Lung (tissue), 12 donors: ENCODE results near the gene ALKBH7. TPM values are rescaled to one million over a fixed set of nuclear protein-coding genes. Genes with fewer than 3 reads are reported as not detected.
A peak's percentile ranks its signal among the peaks of the same experiment; 100 is the strongest.
"Not testable (repeated sequence)": the region's sequence is repeated elsewhere in the genome, so short reads cannot be mapped to it uniquely, and the experiment has no call there.

Experiments
- ATAC-seq: fragments of 200-7000 bp; cut with Tn5 transposase; one replicate; pipeline ENCODE4 v1.9.1; 2020; ENCODE audit warnings: moderate number of reproducible peaks; ENCODE audit not compliant: insufficient read depth, low FRiP score
- DNase-seq, 3 donors: peaks; one replicate each; pipeline ENCODE4 v3.0.0-alpha.2; 2013 to 2017
- H3K27ac ChIP-seq, 2 donors: one replicate each; pipeline ENCODE4 v1.5.1; 2013; ENCODE audit warnings: mild to moderate bottlenecking in 2 of 2, moderate library complexity in 2 of 2, control low read depth in 1 of 2, inconsistent platforms in 1 of 2, low read depth in 1 of 2, low read length in 1 of 2
- H3K27me3 ChIP-seq, 3 donors: one replicate each; pipeline ENCODE4 v1.5.1; 2013; ENCODE audit warnings: low read length in 2 of 3; ENCODE audit not compliant: control insufficient read depth in 3 of 3, insufficient read depth in 3 of 3
- H3K36me3 ChIP-seq, 4 donors: one replicate each; pipeline ENCODE4 v1.5.1; 2013; ENCODE audit warnings: low read length in 4 of 4, mild to moderate bottlenecking in 1 of 4, moderate library complexity in 1 of 4; ENCODE audit not compliant: control insufficient read depth in 4 of 4, insufficient read depth in 4 of 4
- H3K4me1 ChIP-seq, 5 donors: one replicate each; pipeline ENCODE4 v1.5.1; 2013; ENCODE audit warnings: low read length in 5 of 5, mild to moderate bottlenecking in 2 of 5, moderate library complexity in 1 of 5; ENCODE audit not compliant: control insufficient read depth in 5 of 5, insufficient read depth in 5 of 5
- H3K4me3 ChIP-seq: one replicate; pipeline ENCODE4 v1.5.1; 2013; ENCODE audit warnings: mild to moderate bottlenecking, control low read depth, moderate library complexity
- H3K9ac ChIP-seq, 2 donors: one replicate each; pipeline ENCODE4 v1.5.1; 2013; ENCODE audit warnings: low read length in 2 of 2, control low read depth in 1 of 2; ENCODE audit not compliant: insufficient read depth in 1 of 2
- H3K9me3 ChIP-seq, 4 donors: one replicate each; pipeline ENCODE4 v1.5.1; 2013; ENCODE audit warnings: low read length in 3 of 4, mild to moderate bottlenecking in 1 of 4, moderate library complexity in 1 of 4; ENCODE audit not compliant: control insufficient read depth in 4 of 4, insufficient read depth in 3 of 4
- WGBS, 2 donors: extraction: QIAGEN DNeasy Blood & Tissue Kit; methylation state at CpG; one replicate each; pipeline ENCODE4 v1.1.7; 2013; 5-methylcytosine and 5-hydroxymethylcytosine counted together
- polyA plus RNA-seq, 2 donors: library from polyadenylated mRNA; stranded (reverse); fragments of 200-250 nt; gene quantifications; one replicate each; pipeline ENCODE4 v1.2.1, GENCODE V29; 2013
- total RNA-seq, 2 donors: library from RNA; depleted of rRNA in 1 of 2; stranded (reverse); fragments of >200 nt in 1 of 2; gene quantifications; one replicate each; pipeline ENCODE4 v1.2.1, GENCODE V29; 2014 to 2021
- TF ChIP-seq, protein P1 (sequence below): IDR thresholded peaks from 2 replicates; pipeline ENCODE4 v1.5.1; 2012; ENCODE audit warnings: mild to moderate bottlenecking; ENCODE audit errors: control extremely low read depth, extremely low read depth
- donor health status: control.
- donor health status: control.
- donor health status: Bipolar disorder and iron deficiency.
- donor health status: healthy.
- donor health status: DM: yes; HTN: yes; CAD: no.

The ALKBH7 gene
- total and polyA plus RNA-seq, 4 donors, result 26.8 to 84.2 (median 53.4) TPM

DNA sequence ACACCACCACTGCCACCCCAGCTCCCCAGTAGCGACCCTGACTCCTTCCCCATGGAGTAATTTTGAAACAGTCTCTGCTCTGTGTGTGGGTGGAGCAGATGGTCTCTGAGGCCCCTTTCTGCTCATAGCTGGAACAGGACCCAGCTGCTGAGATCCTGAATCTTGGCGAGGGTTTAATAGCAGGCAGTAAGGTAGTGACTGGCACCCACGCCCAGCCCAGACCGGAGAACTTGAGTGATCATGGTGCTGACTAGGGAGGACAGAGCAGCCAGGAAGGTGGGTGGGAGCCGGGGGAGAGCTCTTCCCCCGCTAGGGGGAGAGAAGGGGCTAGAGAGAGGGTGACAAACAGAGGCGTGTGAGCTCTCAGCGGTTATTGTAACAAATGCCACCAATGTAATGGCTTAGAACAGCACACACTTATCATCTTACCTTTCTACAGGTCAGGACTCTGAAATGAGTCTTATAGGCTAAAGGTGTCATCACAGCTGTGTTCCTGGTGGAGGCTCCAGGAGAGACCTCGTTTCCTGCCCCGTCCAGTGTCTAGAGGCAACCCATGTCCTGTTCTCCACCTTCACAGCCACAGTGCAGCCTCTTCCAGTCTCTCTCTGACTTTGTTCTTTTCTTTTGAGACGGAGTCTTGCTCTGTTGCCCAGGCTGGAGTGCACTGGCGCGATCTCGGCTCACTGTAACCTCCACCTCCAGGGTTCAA is 31.9 kb upstream of the ALKBH7 start:
- 65 to 72% methylated on average over 14 of the region's 14 CpGs for WGBS, 2 donors

DNA sequence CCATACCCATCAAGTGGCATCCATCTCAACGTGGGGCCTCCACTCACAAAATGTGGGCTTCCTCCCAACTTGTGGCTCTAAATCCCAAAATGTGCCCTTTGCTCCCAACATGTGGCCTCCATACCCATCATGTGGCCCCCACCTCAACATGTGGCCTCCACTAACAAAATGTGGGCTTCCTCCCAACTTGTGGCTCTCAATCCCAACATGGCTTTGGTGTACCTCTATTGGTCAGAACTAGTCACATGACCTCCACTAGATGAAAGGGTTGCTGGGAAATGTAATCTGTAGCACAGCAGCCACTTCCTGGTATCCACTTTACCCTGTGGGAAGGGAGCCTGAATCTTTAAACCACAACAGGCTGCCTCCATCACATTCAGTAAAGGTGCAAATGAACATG is 29.1 kb upstream of the ALKBH7 start:
- H3K27ac ChIP-seq, result no peak overlapping the region
- H3K4me3 ChIP-seq, result no peak overlapping the region
- TF ChIP-seq, protein P1, sequence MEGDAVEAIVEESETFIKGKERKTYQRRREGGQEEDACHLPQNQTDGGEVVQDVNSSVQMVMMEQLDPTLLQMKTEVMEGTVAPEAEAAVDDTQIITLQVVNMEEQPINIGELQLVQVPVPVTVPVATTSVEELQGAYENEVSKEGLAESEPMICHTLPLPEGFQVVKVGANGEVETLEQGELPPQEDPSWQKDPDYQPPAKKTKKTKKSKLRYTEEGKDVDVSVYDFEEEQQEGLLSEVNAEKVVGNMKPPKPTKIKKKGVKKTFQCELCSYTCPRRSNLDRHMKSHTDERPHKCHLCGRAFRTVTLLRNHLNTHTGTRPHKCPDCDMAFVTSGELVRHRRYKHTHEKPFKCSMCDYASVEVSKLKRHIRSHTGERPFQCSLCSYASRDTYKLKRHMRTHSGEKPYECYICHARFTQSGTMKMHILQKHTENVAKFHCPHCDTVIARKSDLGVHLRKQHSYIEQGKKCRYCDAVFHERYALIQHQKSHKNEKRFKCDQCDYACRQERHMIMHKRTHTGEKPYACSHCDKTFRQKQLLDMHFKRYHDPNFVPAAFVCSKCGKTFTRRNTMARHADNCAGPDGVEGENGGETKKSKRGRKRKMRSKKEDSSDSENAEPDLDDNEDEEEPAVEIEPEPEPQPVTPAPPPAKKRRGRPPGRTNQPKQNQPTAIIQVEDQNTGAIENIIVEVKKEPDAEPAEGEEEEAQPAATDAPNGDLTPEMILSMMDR, result no peak
- no peak overlapping the region for H3K9ac ChIP-seq
- no peak for DNase-seq
- no peaks in the 10 kb centered on the region for H3K27me3 ChIP-seq
- ATAC-seq, result no peak
- WGBS, 2 donors, result 90 to 100% methylated on average over 1 of the region's 1 CpG
- H3K4me1 ChIP-seq, result peaks cover 0 to 10% (median 0%) of the 10 kb centered on the region in 5 donors
- H3K9me3 ChIP-seq, result no peaks in the 10 kb centered on the region
- no peaks in the 10 kb centered on the region for H3K36me3 ChIP-seq

More for the DNA sequence above, 31.9 kb upstream of the ALKBH7 start:
- ATAC-seq (no peak), DNase-seq (peak; percentile 39 to 78 (median 64))
- no peak overlapping the region for H3K9ac ChIP-seq
- H3K27me3 ChIP-seq, result no peaks in the 10 kb centered on the region
- no peaks in the 10 kb centered on the region for H3K36me3 ChIP-seq
- TF ChIP-seq, protein P1, result no peak
- H3K4me1 ChIP-seq, result peaks cover 0 to 10% (median 0%) of the 10 kb centered on the region in 5 donors
- no peak overlapping the region for H3K27ac ChIP-seq
- no peak overlapping the region for H3K4me3 ChIP-seq
- H3K9me3 ChIP-seq, result no peaks in the 10 kb centered on the region

DNA sequence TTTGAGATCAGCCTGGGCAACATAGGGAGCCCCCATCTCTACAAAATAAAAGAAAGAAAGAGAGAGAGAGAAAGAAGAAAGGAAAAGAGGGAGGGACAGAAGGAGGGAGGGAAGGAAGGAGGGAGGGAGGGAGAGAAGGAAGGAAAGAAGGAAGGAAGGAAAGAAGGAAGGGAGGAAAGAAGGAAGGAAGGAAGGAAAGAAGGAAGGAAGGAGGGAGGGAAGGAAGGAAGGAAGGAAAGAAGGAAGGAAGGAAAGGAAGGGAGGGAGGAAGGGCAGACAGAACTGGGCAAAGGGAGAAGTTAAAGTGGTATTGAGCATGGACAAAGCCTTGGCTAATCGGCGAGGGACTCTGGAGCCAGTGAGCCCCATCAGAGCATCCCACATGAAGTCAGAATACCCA is 23.3 kb upstream of the ALKBH7 start:
- H3K36me3 ChIP-seq, H3K27me3 ChIP-seq, DNase-seq, H3K4me1 ChIP-seq, H3K9ac ChIP-seq, H3K27ac ChIP-seq, H3K4me3 ChIP-seq, H3K9me3 ChIP-seq, ATAC-seq: not testable (repeated sequence)
- 80 to 94% methylated on average over 2 of the region's 2 CpGs for WGBS, 2 donors

DNA sequence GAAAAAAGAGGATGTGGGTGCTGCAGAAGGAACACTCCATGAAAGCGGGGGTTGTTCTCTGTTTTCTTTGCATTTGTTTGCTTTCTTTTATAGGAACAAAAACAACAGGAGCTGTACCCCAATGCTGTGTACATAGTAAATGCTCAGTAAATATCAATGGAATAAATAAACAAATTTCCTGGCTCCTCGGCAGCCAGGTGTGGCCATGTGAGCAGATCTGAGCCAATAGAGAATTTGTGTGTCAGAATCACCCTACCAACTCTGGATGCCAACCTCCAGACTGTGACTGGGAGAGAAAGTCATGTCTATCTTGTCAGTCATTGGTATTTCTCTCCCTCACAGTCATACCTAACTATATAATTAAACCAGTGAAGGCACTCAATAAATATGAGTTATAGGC is 21.9 kb upstream of the ALKBH7 start:
- H3K4me3 ChIP-seq, result no peak overlapping the region
- H3K36me3 ChIP-seq, result no peaks in the 10 kb centered on the region
- H3K9me3 ChIP-seq, result no peaks in the 10 kb centered on the region
- H3K4me1 ChIP-seq, result no peaks in the 10 kb centered on the region
- no peak overlapping the region for H3K9ac ChIP-seq
- WGBS, 2 donors, result 54 to 70% methylated on average over 2 of the region's 2 CpGs
- no peak for DNase-seq
- TF ChIP-seq, protein P1, result no peak
- H3K27ac ChIP-seq, result no peak overlapping the region
- no peak for ATAC-seq
- peaks cover 0 to 2% (median 0%) of the 10 kb centered on the region in 3 donors for H3K27me3 ChIP-seq
